BJ (cell line): ENCODE measurements around the gene ZNF260. TPM values are rescaled to one million over a fixed set of nuclear protein-coding genes. Genes with fewer than 3 reads are reported as not detected.

Source experiments
- CTCF ChIA-PET: fragments of 350-600 bp; formaldehyde crosslinking; extraction: SDS; loops from one replicate; lab custom pipeline; 2021; ENCODE audit warnings: antibody characterized with exemption, inconsistent platforms; lab: Yijun Ruan, JAX
- POLR2A ChIA-PET: fragments of 300-600 bp; sonication (Branson Sonifier 250); formaldehyde crosslinking; extraction: SDS; loops from one replicate; lab custom pipeline; 2021; ENCODE audit warnings: antibody characterized with exemption; lab: Charles Lee
- DNase-seq: peaks from one replicate; pipeline ENCODE4 v3.0.0-alpha.2; 2011; ENCODE audit warnings: low read depth
- H3K27me3 ChIP-seq: 2 replicates; pipeline ENCODE4 v1.6.0; 2011; ENCODE audit warnings: low read length; ENCODE audit not compliant: control insufficient read depth, insufficient read depth
- H3K36me3 ChIP-seq: 2 replicates; pipeline ENCODE4 v1.5.1; 2011; ENCODE audit warnings: low read length; ENCODE audit not compliant: control insufficient read depth, insufficient read depth
- H3K4me3 ChIP-seq: 2 replicates; pipeline ENCODE4 v1.5.1; 2011; ENCODE audit warnings: low read depth, mild to moderate bottlenecking, control low read depth, low read length
- CTCF ChIP-seq: IDR thresholded peaks from 2 replicates; pipeline ENCODE4 v1.5.1; 2011; ENCODE audit warnings: low read depth, mild to moderate bottlenecking, control low read depth, inconsistent platforms, low read length, moderate library complexity; ENCODE audit not compliant: insufficient read depth
- polyA minus RNA-seq: library from RNA; depleted of rRNA, polyadenylated mRNA; stranded (reverse); fragments of >200 nt; gene quantifications from 2 replicates; pipeline ENCODE4 v1.2.3, GENCODE V29; 2011; rRNA and poly(A)+ RNA removed
- polyA plus RNA-seq: library from polyadenylated mRNA; depleted of rRNA; stranded (reverse); fragments of >200 nt; gene quantifications from 2 replicates; pipeline ENCODE4 v1.2.3, GENCODE V29; 2011; rRNA removed

The ZNF260 gene
- 3.6 and 11.0 TPM in 2 replicates for polyA plus RNA-seq
- polyA minus RNA-seq, result 9.3 and 10.0 TPM in 2 replicates

GRCh38 chr19:36528194-36528920, at the start of gene ZNF260:
ZNF260 (minus strand) TSS chr19:36528271; CDS start chr19:36515238, 13,033 bp downstream.
- ChIA-PET CTCF (interaction anchor here (1.3 kb wide), 1 partner anchor 16 kb away, joined by 3 read pairs; no protein-coding TSS in a partner anchor), POLR2A (interaction anchor here (0.9 kb wide), 1 partner anchor 45 kb away, joined by 3 read pairs; the partner anchor contains the start of gene ZNF529)
- H3K4me3 ChIP-seq, result peak within 1 kb of the TSS; percentile 73
- peak; percentile 92 for DNase-seq
- no peaks in the 10 kb centered on the region; the same call in 1 of the 2 replicates for H3K36me3 ChIP-seq
- peak; percentile 5; the same call in 1 of the 2 replicates for TF ChIP-seq CTCF
- no peaks in the 10 kb centered on the region for H3K27me3 ChIP-seq

- no peak for DNase-seq
- Histone ChIP-seq H3K4me3 (no peak overlapping the region), H3K36me3 (peaks cover 15% of the 10 kb centered on the region), H3K27me3 (no peaks in the 10 kb centered on the region)
- TF ChIP-seq CTCF, result no peak
- ChIA-PET CTCF (interaction anchor here (0.6 kb wide), 1 partner anchor 26 kb away, joined by 5 read pairs; no protein-coding TSS in a partner anchor), POLR2A (no interaction called here)
Measured at GRCh38 chr19:36577271-36577996, 49.4 kb upstream of the ZNF260 start.

- ChIA-PET CTCF (interaction anchor here (0.6 kb wide), 1 partner anchor 461 kb away, joined by 3 read pairs; no protein-coding TSS in a partner anchor), POLR2A (no interaction called here)
- no peaks in the 10 kb centered on the region for H3K27me3 ChIP-seq
- no peak overlapping the region for H3K4me3 ChIP-seq
- H3K36me3 ChIP-seq, result peaks cover 12% of the 10 kb centered on the region
- TF ChIP-seq CTCF, result no peak
- DNase-seq, result no peak
Measured at GRCh38 chr19:36574741-36575140, 46.7 kb upstream of the ZNF260 start.

GRCh38 chr19:36573895-36574720, 46.0 kb upstream of the ZNF260 start:
- TF ChIP-seq CTCF, result no peak
- DNase-seq, result no peak
- H3K4me3 ChIP-seq, result peak overlapping the region; percentile 64
- no peaks in the 10 kb centered on the region for H3K27me3 ChIP-seq
- peaks cover 11% of the 10 kb centered on the region for H3K36me3 ChIP-seq
- ChIA-PET POLR2A (no interaction called here), CTCF (no interaction called here)
